Posterior vena cava (tissue), 2 donors: ENCODE results near the gene CCDC57. TPM values are rescaled to one million over a fixed set of nuclear protein-coding genes. Genes with fewer than 3 reads are reported as not detected.
A peak's percentile ranks its signal among the peaks of the same experiment; 100 is the strongest.

Source experiments
- DNase-seq: peaks from one replicate; pipeline ENCODE4 v3.0.0-alpha.2; 2020; ENCODE audit warnings: low spot score
- intact Hi-C, 2 donors: fragments of 100-400 bp; cut with DNase I; formaldehyde crosslinking; loops; one replicate each; pipeline versions ENCODE4 v1.14.1 to v1.14.2; 2022 to 2023
- total RNA-seq, 2 donors: library from RNA; stranded (reverse); fragmentation: NEBNext Ultra II Directional; extraction: Animal tissue kit (Norgen Biotek cat#: 25700); gene quantifications; one replicate each; pipeline ENCODE4 v1.2.1, GENCODE V29; 2021
- donor health status: DM: yes; HTN: yes; CAD: no.
- donor health status: DM: yes; HTN: yes; CAD: no.

The CCDC57 gene
- total RNA-seq, 2 donors from 2014 or later: 20.3 to 28.5 TPM

DNA sequence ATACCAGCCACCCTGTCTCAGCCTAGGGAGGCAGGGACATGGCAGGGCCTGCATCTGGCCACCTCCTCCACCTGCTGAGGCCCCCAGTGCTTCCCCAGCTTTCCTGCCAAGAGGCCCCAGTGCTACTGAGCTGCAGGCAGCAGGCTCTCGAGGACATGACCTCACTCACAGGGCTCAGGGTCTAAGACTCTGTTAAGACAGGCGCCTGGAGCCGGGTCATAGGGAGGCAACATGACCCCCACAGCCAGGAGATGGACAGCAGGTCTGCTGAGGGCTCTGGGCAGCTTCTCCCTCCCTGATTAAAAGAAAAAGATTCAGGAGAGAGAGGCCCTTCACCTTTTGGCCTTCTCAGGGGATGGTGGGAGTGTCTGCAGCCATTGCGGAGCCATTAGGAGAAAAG, 91.4 kb downstream of the CCDC57 start:
- no peak for DNase-seq
- intact Hi-C loops: no loop called here

DNA sequence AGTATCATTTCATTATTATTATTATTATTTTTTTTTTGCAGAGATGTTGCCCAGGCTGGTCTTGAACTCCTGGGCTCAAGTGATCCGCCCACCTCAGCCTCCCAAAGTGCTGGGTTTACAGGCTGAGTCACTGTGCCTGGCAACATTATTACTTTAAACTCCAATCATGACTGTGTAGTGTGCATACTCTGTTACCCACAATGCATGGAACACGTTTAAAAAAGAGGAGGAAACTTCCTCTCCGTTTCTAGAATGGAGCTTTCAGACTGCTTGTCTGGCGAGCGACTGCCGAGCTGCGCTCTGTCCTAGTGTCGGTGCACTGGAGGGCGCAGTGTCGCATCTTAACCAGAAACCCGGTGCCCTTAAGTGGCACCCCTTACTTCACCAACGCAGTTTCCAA, 92.5 kb downstream of the CCDC57 start:
- no peak for DNase-seq
- intact Hi-C loops: no loop called here

DNA sequence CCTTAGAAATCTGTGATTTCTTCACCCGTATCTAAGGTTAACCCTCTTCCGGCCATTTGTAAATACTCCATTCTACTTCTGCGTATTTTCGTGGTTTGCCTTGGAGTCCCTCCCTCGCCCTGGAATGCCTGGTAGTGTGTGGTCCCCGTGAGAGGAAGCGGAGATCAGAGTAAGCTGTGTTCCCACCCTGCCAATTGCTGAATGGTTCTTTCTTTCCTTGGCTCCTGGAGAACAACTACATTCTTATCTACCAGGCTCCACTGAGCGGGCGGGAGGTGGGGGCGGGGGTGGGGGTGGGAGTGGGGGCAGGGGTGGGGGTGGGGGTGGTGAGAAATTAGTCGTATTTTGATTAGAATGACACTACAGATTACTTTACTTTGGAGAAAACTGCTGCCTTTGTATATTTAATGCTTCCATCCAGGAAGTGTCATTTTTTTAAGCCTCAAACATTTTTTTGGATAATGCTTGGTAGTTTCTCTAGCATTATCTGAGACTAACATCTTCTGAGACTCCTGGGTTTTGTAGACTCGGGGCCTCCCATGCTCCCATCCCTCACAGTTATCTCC, 93.7 kb downstream of the CCDC57 start:
- intact Hi-C loops: no loop called here
- no peak for DNase-seq

- intact Hi-C loops: no loop called here
These were observed 94.4 kb downstream of the CCDC57 start for GRCh38 chr17:82118168-82118814.

DNA sequence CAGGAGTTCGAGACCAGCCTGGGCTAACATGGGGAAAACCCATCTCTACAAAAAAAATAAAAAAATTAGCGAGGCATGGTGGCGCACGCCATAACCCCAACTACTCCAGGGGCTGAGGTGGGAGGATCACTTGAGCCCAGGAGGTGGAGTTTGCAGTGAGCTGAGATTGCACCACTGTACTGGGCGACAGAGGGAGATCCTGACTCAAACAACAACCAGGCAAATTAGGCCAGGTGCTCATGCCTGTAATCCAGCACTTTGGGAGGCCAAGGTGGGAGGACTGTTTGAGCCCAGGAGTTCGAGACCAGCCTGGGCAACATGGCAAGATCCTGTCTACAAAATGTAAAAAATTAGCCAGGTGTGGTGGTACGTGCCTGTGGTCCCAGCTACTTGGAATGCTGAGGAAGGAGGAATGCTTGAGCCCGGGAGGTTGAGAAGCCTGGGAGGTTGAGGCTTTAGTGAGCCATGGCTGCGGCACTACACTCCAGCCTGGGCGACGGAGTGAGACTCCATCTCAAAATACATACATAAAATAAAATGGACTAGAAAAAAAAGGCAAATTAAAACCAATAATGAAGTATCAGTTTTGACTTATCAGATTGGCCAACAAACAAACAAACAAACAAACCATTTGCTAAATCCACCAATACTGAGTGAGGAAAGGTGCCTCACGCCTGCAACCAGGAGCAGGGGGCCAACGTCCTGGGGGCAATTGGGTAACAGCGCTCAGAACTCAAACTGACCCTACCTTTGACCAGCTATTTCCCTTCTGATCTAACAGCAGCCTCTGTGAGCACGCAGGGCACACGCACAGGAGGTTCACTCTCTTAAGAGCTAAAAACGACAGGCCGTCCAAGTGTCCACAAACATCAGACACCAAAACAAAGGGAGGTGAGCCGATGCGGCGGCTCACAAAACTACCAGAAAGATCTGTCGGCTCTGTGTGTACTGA, 95.2 kb downstream of the CCDC57 start:
- intact Hi-C loops: no loop called here
- DNase-seq: no peak

More at GRCh38 chr17:82118168-82118814, 94.4 kb downstream of the CCDC57 start:
- DNase-seq: peak; percentile 78

DNA sequence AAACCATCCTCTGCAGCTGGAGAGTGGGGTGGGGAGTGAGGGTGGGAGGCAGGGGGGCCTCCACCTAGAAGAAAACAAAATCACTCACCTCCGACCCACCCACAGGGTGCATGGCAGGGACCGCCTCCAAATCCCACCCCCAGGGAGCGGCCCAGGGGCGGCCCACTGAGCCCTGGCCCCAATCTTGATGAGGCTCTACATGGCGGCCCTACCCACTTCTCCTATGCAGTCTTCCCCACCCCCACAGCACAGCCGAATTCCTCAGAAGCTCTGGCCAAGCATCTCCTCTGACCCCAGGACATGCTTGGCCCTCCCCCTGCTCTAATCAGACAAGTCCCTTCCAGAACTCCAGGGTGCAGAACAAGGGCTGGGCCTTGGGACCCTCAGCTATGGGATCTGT, 96.4 kb downstream of the CCDC57 start:
- intact Hi-C loops: no loop called here
- DNase-seq: no peak

GRCh38 chr17:82114872-82115271, 97.8 kb downstream of the CCDC57 start:
- DNase-seq: no peak
- intact Hi-C loops: no loop called here

- intact Hi-C loops: no loop called here
- no peak for DNase-seq
These were observed 98.2 kb downstream of the CCDC57 start for GRCh38 chr17:82114447-82114846.

DNA sequence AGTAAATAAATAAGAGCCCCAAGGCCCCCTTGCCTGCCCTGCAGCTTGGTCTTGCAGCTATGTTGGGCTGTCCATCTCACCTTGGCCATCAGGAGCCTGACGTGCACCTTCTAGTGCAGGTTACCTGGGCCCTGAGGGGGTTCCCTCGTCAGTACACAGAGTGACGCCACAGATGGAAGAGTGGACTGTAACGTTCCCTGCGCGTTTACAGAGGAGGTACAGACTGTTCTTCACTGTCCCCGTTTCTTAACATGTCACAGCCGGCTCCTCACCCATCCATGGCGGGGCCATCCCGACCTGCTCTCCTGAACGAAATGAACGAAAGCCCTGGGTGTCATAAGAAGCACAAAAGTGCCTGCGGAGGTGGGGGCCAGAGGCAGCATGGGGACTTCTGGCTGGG, 98.7 kb downstream of the CCDC57 start:
- intact Hi-C loops: no loop called here
- DNase-seq: no peak

- intact Hi-C loops: no loop called here
These were observed 99.2 kb downstream of the CCDC57 start for GRCh38 chr17:82113422-82113821.

DNA sequence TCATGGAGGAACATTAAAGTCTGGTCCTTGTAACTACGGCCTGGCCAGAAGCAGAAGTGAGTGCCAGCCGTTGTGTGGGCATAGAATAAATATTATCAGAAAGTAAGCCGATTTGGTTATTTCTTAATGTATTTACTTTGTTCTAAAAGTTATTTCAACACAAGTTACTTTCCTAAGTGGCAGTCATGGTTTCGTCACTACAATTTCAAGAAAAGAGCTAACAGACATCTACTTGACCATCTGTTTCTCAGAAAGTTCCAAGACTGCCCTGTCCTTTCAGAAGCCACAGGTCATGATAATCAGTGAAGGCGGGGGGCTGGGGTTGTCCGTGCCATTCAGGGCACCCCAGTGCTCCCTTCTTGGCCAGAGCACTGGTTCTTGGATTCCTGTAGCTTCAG, 99.7 kb downstream of the CCDC57 start:
- DNase-seq: no peak
- intact Hi-C loops: no loop called here

More at GRCh38 chr17:82113422-82113821, 99.2 kb downstream of the CCDC57 start:
- no peak for DNase-seq

DNA sequence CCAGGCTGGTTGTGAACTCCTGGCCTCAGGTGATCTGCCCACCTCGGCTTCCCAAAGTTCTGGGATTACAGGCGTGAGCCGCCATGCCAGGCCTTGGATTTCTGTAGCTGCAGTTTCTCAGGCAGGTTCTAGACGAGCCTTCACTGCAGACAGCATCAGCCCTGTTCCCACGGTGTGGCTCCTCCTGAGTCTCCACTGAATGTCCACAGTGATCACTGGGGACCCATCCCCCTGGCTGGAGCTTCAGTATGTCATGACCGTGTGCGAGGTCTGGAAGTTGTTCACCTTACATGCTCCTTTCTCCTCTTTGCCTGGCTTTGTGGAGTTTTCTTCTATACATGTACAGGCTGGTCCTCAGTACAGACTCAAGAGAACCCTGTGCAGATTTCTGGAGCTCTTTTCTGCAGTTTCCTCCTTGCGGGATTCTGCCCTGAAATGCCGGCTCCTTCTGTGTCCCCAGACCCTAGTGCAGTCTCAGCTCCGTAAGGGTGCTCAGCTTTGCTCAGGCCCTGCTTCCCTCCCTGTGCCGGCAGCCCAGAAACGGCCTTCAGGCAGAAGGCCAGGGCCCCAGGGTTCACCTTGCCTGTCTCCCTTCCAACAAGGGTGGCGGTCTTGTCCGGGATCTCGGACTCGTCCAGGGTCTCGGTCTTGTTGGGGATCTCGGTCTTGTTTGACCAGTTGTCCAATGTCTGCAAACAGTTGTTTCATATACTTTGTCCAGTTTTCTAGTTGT, 100.3 kb downstream of the CCDC57 start:
- no peak for DNase-seq
- intact Hi-C loops: no loop called here

DNA sequence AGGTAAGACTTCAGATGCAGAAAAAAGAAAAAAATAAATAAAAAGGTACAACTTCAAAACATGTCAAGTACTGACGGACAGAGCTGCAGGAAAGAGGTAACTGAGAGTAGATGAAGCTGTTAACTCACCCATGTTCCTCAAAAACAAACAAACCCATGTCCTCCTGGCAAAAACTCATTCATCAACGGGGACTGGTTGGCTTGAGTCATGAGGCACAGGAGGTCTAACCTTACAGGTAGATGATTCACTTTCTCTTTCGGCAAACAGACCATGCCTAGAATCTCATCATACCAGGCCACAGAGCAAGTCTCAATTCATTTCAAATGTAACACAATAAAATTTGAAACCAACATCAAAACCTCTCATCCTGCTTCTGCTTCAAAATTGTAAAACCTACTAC, 102.3 kb downstream of the CCDC57 start:
- no peak for DNase-seq
- intact Hi-C loops: no loop called here

GRCh38 chr17:82108961-82109475, 103.6 kb downstream of the CCDC57 start:
- intact Hi-C loops: no loop called here
- DNase-seq: no peak

DNA sequence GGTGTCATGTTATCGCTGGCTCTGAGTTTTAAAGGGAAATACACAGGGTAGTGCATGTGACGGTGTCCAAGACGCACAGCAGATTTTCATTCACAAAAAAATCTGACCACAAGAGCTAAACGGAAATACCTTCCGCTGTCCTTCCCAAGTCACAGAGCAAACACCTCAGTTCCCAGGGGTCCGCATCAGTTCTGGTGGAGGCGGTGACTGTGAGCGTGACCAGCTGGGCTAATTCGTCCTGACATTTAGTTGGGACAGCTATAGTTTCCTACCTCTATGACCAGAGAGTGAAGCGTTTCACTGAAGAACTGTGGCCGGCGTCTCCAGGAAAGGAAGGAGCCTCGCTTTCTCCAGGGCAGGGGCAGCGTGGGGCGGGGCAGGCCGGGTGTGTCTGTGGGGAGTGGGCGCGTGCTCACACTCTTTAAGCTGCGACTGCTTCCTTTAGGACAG, 104.1 kb downstream of the CCDC57 start:
- DNase-seq: no peak
- intact Hi-C loops: no loop called here

- intact Hi-C loops: no loop called here
- DNase-seq: no peak
These were observed 104.6 kb downstream of the CCDC57 start for GRCh38 chr17:82108038-82108437.

- intact Hi-C loops: no loop called here
- no peak for DNase-seq
These were observed 105.2 kb downstream of the CCDC57 start for GRCh38 chr17:82107341-82107860.

DNA sequence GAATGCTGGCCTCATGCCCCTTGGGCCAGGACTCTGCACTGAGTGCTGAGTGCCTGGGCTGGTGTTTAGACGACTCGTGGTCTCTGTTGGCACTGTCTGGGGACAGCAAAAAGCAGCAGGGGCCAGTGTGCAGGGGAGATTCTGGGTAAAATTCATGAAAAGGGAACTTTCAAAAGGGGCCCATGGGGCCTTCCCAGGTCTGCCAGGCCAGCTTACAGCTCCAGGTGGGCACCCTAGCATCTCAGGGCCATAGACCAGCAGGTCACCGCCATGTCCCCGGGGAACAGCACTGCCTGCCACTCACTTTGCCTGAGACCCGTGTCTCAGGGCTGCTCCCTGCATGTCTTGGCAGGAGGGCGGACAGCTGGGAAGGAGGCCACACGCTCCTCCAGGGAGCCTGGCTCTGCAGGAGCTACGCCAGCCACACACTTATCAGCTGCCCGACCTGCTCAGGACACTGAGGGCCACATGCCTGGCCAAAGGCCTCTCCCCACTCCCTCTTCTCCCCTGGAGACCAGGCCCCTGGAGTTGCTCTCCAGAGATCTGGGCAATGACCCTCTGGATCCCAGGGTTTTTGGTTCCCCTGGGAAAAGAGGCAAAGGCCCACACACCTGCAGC, 105.8 kb downstream of the CCDC57 start:
- DNase-seq: no peak
- intact Hi-C loops: no loop called here
